PC-9 (cell line): ENCODE results near the gene MCC. TPM values are rescaled to one million over a fixed set of nuclear protein-coding genes. Genes with fewer than 3 reads are reported as not detected.
A peak's percentile ranks its signal among the peaks of the same experiment; 100 is the strongest.

Source experiments
- BruUV-seq: library from RNA; stranded (reverse); fragments of 400-500 nt; replicated peaks from 2 replicates; lab custom pipeline; 2021; lab: Mats Ljungman, UMichigan
- CTCF ChIA-PET: fragments of 300-600 bp; sonication (Branson Sonifier 250); formaldehyde crosslinking; loops from one replicate; lab custom pipeline; 2022; ENCODE audit warnings: antibody characterized with exemption; lab: Charles Lee
- POLR2A ChIA-PET: fragments of 300-600 bp; sonication (Branson Sonifier 250); formaldehyde crosslinking; loops from one replicate; lab custom pipeline; 2022; ENCODE audit warnings: antibody characterized with exemption; ENCODE audit not compliant: unreplicated experiment; lab: Charles Lee
- DNase-seq, 2 experiments: peaks; one replicate each; pipeline versions ENCODE4 v3.0.0 to v3.0.0-alpha.2; 2015 to 2022; ENCODE audit warnings: mixed read lengths in 1 of 2
- H2AFZ ChIP-seq: fragments of 200-600 bp; sonication (generic); 2 replicates; pipeline ENCODE4 v1.8.1; 2017; ENCODE audit warnings: antibody characterized with exemption
- H3F3A ChIP-seq: fragments of 200-600 bp; sonication (generic); 2 replicates; pipeline ENCODE4 v1.8.1; 2017; ENCODE audit warnings: antibody characterized with exemption, mild to moderate bottlenecking, low read depth; ENCODE audit not compliant: insufficient read depth
- H3K27ac ChIP-seq: fragments of 200-600 bp; sonication (generic); 2 replicates; pipeline ENCODE4 v1.6.1; 2016; ENCODE audit warnings: mixed run types
- H3K27me3 ChIP-seq: fragments of 200-600 bp; sonication (generic); 2 replicates; pipeline ENCODE4 v1.6.1; 2016; ENCODE audit warnings: low read depth, mixed run types; ENCODE audit not compliant: insufficient read depth
- H3K36me3 ChIP-seq: fragments of 200-600 bp; sonication (generic); 2 replicates; pipeline ENCODE4 v1.6.1; 2016; ENCODE audit warnings: low read depth, mixed run types
- H3K4me1 ChIP-seq: fragments of 200-600 bp; sonication (generic); replicated peaks from 2 replicates; pipeline ENCODE4 v1.6.1; 2016; ENCODE audit warnings: mixed run types; ENCODE audit not compliant: insufficient read depth
- H3K4me2 ChIP-seq: fragments of 200-600 bp; sonication (generic); 2 replicates; pipeline ENCODE4 v1.6.1; 2017; ENCODE audit warnings: mixed run types
- H3K4me3 ChIP-seq: fragments of 200-600 bp; sonication (generic); 2 replicates; pipeline ENCODE4 v1.6.1; 2016; ENCODE audit warnings: mixed run types
- H3K79me2 ChIP-seq: fragments of 200-600 bp; sonication (generic); 2 replicates; pipeline ENCODE4 v1.6.1; 2017; ENCODE audit warnings: low read depth, mixed run types
- H3K9me2 ChIP-seq: fragments of 200-600 bp; sonication (generic); 2 replicates; pipeline ENCODE4 v1.8.1; 2017; ENCODE audit warnings: mild to moderate bottlenecking; ENCODE audit not compliant: insufficient read depth
- H3K9me3 ChIP-seq: fragments of 200-600 bp; sonication (generic); 2 replicates; pipeline ENCODE4 v1.8.1; 2016; ENCODE audit warnings: low read depth; ENCODE audit not compliant: insufficient read depth
- H4K20me1 ChIP-seq: fragments of 200-600 bp; sonication (generic); 2 replicates; pipeline ENCODE4 v1.8.1; 2017; ENCODE audit not compliant: insufficient read depth
- CTCF ChIP-seq: fragments of 200-600 bp; sonication (generic); conservative IDR thresholded peaks from 2 replicates; pipeline ENCODE4 v1.6.1; 2017; ENCODE audit warnings: mixed run types, antibody characterized with exemption, mild to moderate bottlenecking, moderate library complexity
- EZH2 ChIP-seq: fragments of 200-600 bp; sonication (generic); IDR thresholded peaks from 2 replicates; pipeline ENCODE4 v1.8.0; 2017; ENCODE audit warnings: antibody characterized with exemption, low read depth
- intact Hi-C: fragments of 100-400 bp; cut with micrococcal nuclease; formaldehyde crosslinking; loops from one replicate; pipeline ENCODE4 v1.10.0; 2022; ENCODE audit not compliant: unreplicated experiment
- total RNA-seq: library from RNA; stranded (reverse); gene quantifications from 2 replicates; pipeline ENCODE4 v1.2.3, GENCODE V29; 2021

The MCC gene
- total RNA-seq, 1 experiment from 2014 or later: 2.5 TPM

GRCh38 chr5:113166852-113167366 is 321.3 kb downstream of the MCC start:
- Histone ChIP-seq H3K4me1 (peaks cover 38% of the 10 kb centered on the region), H3K36me3 (no peaks in the 10 kb centered on the region), H3F3A (peaks cover 12% of the 10 kb centered on the region; the same call in 1 of the 2 replicates), H4K20me1 (no peaks in the 10 kb centered on the region), H3K4me3 (no peak overlapping the region; the same call in 1 of the 2 replicates), H3K4me2 (peak overlapping the region; percentile 63), H3K9me2 (no peaks in the 10 kb centered on the region), H2AFZ (no peak overlapping the region; the same call in 1 of the 2 replicates), H3K9me3 (no peaks in the 10 kb centered on the region), H3K79me2 (no peaks in the 10 kb centered on the region), H3K27me3 (no peaks in the 10 kb centered on the region), H3K27ac (peak overlapping the region; percentile 61)
- BruUV-seq: no TSS peak
- peak; percentile 57 to 83 for DNase-seq
- intact Hi-C loops: no loop called here
- POLR2A ChIA-PET: interaction anchor here (0.6 kb wide), 2 partner anchors 148 to 352 kb away, joined by 4 to 7 read pairs; no protein-coding TSS in a partner anchor
- no peak for TF ChIP-seq CTCF
- TF ChIP-seq EZH2: no peak
- CTCF ChIA-PET: no interaction called here

- Histone ChIP-seq H3K79me2 (no peaks in the 10 kb centered on the region), H3K36me3 (no peaks in the 10 kb centered on the region), H3F3A (peaks cover 12% of the 10 kb centered on the region; the same call in 1 of the 2 replicates), H3K4me3 (no peak overlapping the region), H3K4me1 (peaks cover 38% of the 10 kb centered on the region), H3K4me2 (peak overlapping the region; percentile 63; the same call in 1 of the 2 replicates), H2AFZ (no peak overlapping the region), H4K20me1 (no peaks in the 10 kb centered on the region), H3K9me2 (no peaks in the 10 kb centered on the region), H3K27me3 (no peaks in the 10 kb centered on the region), H3K9me3 (no peaks in the 10 kb centered on the region), H3K27ac (no peak overlapping the region)
- intact Hi-C loops: no loop called here
- no peak for TF ChIP-seq EZH2
- no peak for TF ChIP-seq CTCF
- CTCF ChIA-PET: no interaction called here
- no peak for DNase-seq
- BruUV-seq: no TSS peak
- POLR2A ChIA-PET: no interaction called here
Observed at GRCh38 chr5:113166261-113166660, 322.0 kb downstream of the MCC start.

- BruUV-seq: no TSS peak
Observed at GRCh38 chr5:113164021-113164420, 324.2 kb downstream of the MCC start.

More at GRCh38 chr5:113164021-113164420, 324.2 kb downstream of the MCC start:
- POLR2A ChIA-PET: no interaction called here
- Histone ChIP-seq H3K4me1 (peaks cover 31% of the 10 kb centered on the region), H3K4me3 (no peak overlapping the region), H4K20me1 (no peaks in the 10 kb centered on the region), H2AFZ (no peak overlapping the region), H3K9me2 (no peaks in the 10 kb centered on the region), H3K27me3 (no peaks in the 10 kb centered on the region), H3K79me2 (no peaks in the 10 kb centered on the region), H3K9me3 (no peaks in the 10 kb centered on the region), H3F3A (peaks cover 12% of the 10 kb centered on the region; the same call in 1 of the 2 replicates), H3K36me3 (no peaks in the 10 kb centered on the region), H3K27ac (no peak overlapping the region), H3K4me2 (no peak overlapping the region)
- no peak for DNase-seq
- TF ChIP-seq CTCF: no peak
- no peak for TF ChIP-seq EZH2
- CTCF ChIA-PET: no interaction called here
- intact Hi-C loops: loop anchor here (5.0 kb wide), 1 partner anchor 687 kb away; no protein-coding TSS in a partner anchor
